Small intestine (tissue), 7 donors: ENCODE results near the gene CHI3L2. TPM values are rescaled to one million over a fixed set of nuclear protein-coding genes. Genes with fewer than 3 reads are reported as not detected.
A peak's percentile ranks its signal among the peaks of the same experiment; 100 is the strongest.

Experiments
- DNase-seq, 2 donors: peaks; one replicate each; pipeline versions ENCODE4 v3.0.0 to v3.0.0-alpha.2; 2013
- FAIRE-seq: peaks from 2 replicates; lab custom pipeline; 2012; peaks lifted over from hg19 to GRCh38; lab: Jason Lieb, UNC
- H3K27ac ChIP-seq, 3 donors: one replicate each; pipeline ENCODE4 v1.5.1; 2013; ENCODE audit warnings: low read length in 2 of 3, mild to moderate bottlenecking in 2 of 3, control low read depth in 1 of 3, inconsistent platforms in 1 of 3, low read depth in 1 of 3, moderate library complexity in 1 of 3
- H3K27me3 ChIP-seq, 3 donors: one replicate each; pipeline ENCODE4 v1.6.1; 2013; ENCODE audit warnings: low read length in 3 of 3, inconsistent platforms in 1 of 3; ENCODE audit not compliant: control insufficient read depth in 3 of 3, insufficient read depth in 3 of 3
- H3K36me3 ChIP-seq, 3 donors: one replicate each; pipeline ENCODE4 v1.6.1; 2013; ENCODE audit warnings: low read length in 3 of 3, inconsistent platforms in 1 of 3, low read depth in 1 of 3, mild to moderate bottlenecking in 1 of 3, moderate library complexity in 1 of 3; ENCODE audit not compliant: control insufficient read depth in 3 of 3, insufficient read depth in 2 of 3
- H3K4me1 ChIP-seq, 3 donors: one replicate each; pipeline ENCODE4 v1.6.1; 2013; ENCODE audit warnings: low read length in 2 of 3, inconsistent platforms in 1 of 3, low read depth in 1 of 3, mild to moderate bottlenecking in 1 of 3, moderate library complexity in 1 of 3; ENCODE audit not compliant: control insufficient read depth in 3 of 3, insufficient read depth in 2 of 3
- H3K4me3 ChIP-seq, 3 donors: one replicate each; pipeline ENCODE4 v1.5.1; 2013; ENCODE audit warnings: low read length in 3 of 3, control low read depth in 1 of 3, inconsistent platforms in 1 of 3, low read depth in 1 of 3, mild to moderate bottlenecking in 1 of 3, moderate library complexity in 1 of 3
- H3K9me3 ChIP-seq, 2 donors: one replicate each; pipeline ENCODE4 v1.6.1; 2013; ENCODE audit warnings: low read depth in 1 of 2, low read length in 1 of 2; ENCODE audit not compliant: control insufficient read depth in 2 of 2, insufficient read depth in 1 of 2
- WGBS, 3 donors: extraction: QIAGEN DNeasy Blood & Tissue Kit; methylation state at CpG; one replicate each; pipeline ENCODE4 v1.1.7; 2013; 5-methylcytosine and 5-hydroxymethylcytosine counted together
- polyA plus RNA-seq, 4 donors: library from polyadenylated mRNA; stranded (reverse) in 3 of 4; unstranded in 1 of 4; fragments of 200-250 nt in 3 of 4; fragments of 120-200 nt in 1 of 4; gene quantifications; one replicate each; pipeline versions ENCODE4 v1.2.1 to v1.2.3, GENCODE V29; 2013
- donor health status: healthy with polysubstance abuse.
- donor health status: control.
- donor health status: control.
- donor health status: Bipolar disorder and iron deficiency.
- donor health status: healthy.

CHI3L2 gene
- polyA plus RNA-seq, 4 donors: 1.1 to 4.7 (median 1.9) TPM

GRCh38 chr1:111221276-111221632 lies 6.3 kb upstream of the CHI3L2 start:
- Histone ChIP-seq H3K27me3 (no peaks in the 10 kb centered on the region), H3K4me1 (peaks cover 0 to 13% (median 3%) of the 10 kb centered on the region in 3 donors), H3K4me3 (no peak overlapping the region), H3K36me3 (no peaks in the 10 kb centered on the region), H3K9me3 (no peaks in the 10 kb centered on the region), H3K27ac (peak overlapping the region in 2 of 3 donors; percentile 27 to 45)
- FAIRE-seq: no peak
- DNase-seq: no peak
- WGBS, 3 donors: 13 to 27% (median 23%) methylated on average over 2 of the region's 2 CpGs

DNA sequence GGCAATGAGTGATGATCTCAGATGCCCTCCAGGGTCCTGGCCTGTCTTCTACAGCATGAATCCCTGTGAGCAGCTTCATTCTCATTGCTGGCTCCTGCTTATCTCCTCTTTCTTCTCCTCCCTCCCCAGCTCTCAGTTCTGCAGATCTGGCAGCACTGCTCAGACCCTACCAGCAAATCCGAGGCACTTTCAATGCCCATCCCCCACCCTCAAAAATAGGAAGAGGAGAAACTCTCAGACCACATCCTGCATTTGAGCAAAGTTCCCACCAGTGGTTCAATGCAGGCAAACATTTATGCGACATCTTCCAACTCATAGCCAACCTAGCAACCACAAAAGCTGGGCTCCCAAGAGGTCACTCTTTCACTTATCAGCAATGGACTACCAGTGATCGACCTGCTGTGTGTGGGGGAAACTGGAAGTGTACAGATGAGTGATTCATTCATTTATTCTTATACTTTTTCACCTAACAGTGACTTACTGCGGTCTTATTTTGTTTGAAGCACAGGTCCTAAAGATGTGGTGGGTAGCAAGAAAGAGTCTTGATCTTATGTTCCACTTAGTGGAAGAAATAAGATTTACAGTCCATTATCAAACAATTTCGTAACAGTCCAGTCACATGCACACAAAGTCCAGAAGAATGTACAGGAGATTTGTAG lies 5.8 kb upstream of the CHI3L2 start:
- WGBS, 3 donors: 46 to 52% (median 51%) methylated on average over 4 to 5 of the region's 5 CpGs
- DNase-seq: peak; percentile 53 to 61

GRCh38 chr1:111222308-111223125 lies 5.0 kb upstream of the CHI3L2 start:
- no peaks in the 10 kb centered on the region for H3K27me3 ChIP-seq
- no peaks in the 10 kb centered on the region for H3K36me3 ChIP-seq
- no peak overlapping the region for H3K4me3 ChIP-seq
- DNase-seq (peak; percentile 73 to 81), FAIRE-seq (no peak)
- no peaks in the 10 kb centered on the region for H3K9me3 ChIP-seq
- peaks cover 0 to 6% (median 3%) of the 10 kb centered on the region in 3 donors for H3K4me1 ChIP-seq
- peak overlapping the region in 2 of 3 donors; percentile 34 to 53 for H3K27ac ChIP-seq
- 18 to 23% (median 22%) methylated on average over 10 of the region's 10 CpGs for WGBS, 3 donors

More for the DNA sequence above, 5.8 kb upstream of the CHI3L2 start:
- Histone ChIP-seq H3K27me3 (no peaks in the 10 kb centered on the region), H3K4me3 (no peak overlapping the region), H3K9me3 (no peaks in the 10 kb centered on the region), H3K27ac (peak overlapping the region; percentile 9 to 53 (median 45)), H3K4me1 (peaks cover 0 to 8% (median 3%) of the 10 kb centered on the region in 3 donors), H3K36me3 (no peaks in the 10 kb centered on the region)
- FAIRE-seq: no peak

GRCh38 chr1:111223126-111223685 lies 4.3 kb upstream of the CHI3L2 start:
- DNase-seq (no peak), FAIRE-seq (no peak)
- H3K4me3 ChIP-seq: no peak overlapping the region
- H3K27ac ChIP-seq: peak overlapping the region in 1 of 3 donors; percentile 34
- peaks cover 0 to 6% (median 3%) of the 10 kb centered on the region in 3 donors for H3K4me1 ChIP-seq
- H3K27me3 ChIP-seq: no peaks in the 10 kb centered on the region
- no peaks in the 10 kb centered on the region for H3K9me3 ChIP-seq
- 51 to 68% (median 65%) methylated on average over 6 of the region's 6 CpGs for WGBS, 3 donors
- no peaks in the 10 kb centered on the region for H3K36me3 ChIP-seq

DNA sequence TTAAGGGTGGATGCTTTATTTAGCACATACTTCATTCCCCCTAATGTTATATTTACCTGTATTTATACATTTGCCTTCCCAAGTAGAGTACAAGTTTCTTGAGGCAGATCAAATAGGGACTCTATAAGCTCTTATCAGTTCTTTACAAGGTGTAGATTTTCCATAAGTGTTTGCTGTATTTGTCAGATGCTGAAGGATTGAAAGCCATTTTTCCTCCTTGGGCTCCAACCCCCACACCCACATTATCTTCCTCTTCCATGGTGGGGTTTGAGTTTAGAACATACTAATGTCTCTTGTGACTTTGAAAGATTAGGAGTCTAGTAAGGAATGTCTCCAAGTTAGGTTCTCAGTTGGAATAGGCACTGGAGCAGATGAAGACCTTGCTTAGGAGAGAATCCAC lies 2.4 kb upstream of the CHI3L2 start:
- no peaks in the 10 kb centered on the region for H3K27me3 ChIP-seq
- no peak for FAIRE-seq

DNA sequence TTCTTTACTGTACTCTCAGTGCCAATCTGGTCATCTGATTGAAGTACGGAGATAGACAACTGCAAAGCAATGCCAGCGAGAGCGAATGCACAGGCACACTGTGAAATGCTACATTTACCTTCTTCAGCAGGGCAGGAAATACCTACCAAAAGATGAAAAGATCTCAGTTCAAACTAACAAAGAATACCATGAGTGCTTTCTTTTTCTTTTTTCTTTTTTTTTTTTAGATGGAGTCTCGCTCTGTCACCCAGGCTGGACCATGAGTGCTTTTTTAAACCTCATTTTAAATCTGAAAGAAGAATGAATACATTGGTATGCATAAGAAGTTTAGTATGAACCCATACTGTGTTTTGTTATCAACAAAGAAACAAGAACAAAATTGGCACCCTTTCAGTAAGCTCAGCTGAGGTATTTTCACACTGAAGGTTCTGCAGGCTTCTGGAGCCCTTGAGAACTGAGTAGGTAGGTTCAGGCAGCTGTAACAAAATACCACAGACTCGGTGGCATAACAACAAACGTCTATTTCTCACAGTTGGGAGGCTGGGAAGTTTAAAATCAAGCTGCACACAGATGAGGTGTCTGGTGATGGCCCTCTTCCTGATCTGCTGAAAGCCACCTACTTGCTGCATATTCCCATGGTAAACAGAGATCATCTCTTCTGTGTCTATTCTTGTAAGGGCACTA lies 1.7 kb upstream of the CHI3L2 start:
- H3K4me3 ChIP-seq: no peak overlapping the region
- peak overlapping the region in 1 of 3 donors; percentile 57 for H3K27ac ChIP-seq
- no peaks in the 10 kb centered on the region for H3K36me3 ChIP-seq
- WGBS, 3 donors: 52 to 59% (median 57%) methylated on average over 6 of the region's 6 CpGs
- H3K9me3 ChIP-seq: no peaks in the 10 kb centered on the region
- DNase-seq (no peak), FAIRE-seq (no peak)
- no peaks in the 10 kb centered on the region for H3K27me3 ChIP-seq
- H3K4me1 ChIP-seq: peaks cover 0 to 6% (median 3%) of the 10 kb centered on the region in 3 donors

More for the DNA sequence above, 2.4 kb upstream of the CHI3L2 start:
- Histone ChIP-seq H3K36me3 (no peaks in the 10 kb centered on the region), H3K4me1 (peaks cover 0 to 6% (median 3%) of the 10 kb centered on the region in 3 donors), H3K9me3 (no peaks in the 10 kb centered on the region), H3K27ac (no peak overlapping the region), H3K4me3 (no peak overlapping the region)
- no peak for DNase-seq

DNA sequence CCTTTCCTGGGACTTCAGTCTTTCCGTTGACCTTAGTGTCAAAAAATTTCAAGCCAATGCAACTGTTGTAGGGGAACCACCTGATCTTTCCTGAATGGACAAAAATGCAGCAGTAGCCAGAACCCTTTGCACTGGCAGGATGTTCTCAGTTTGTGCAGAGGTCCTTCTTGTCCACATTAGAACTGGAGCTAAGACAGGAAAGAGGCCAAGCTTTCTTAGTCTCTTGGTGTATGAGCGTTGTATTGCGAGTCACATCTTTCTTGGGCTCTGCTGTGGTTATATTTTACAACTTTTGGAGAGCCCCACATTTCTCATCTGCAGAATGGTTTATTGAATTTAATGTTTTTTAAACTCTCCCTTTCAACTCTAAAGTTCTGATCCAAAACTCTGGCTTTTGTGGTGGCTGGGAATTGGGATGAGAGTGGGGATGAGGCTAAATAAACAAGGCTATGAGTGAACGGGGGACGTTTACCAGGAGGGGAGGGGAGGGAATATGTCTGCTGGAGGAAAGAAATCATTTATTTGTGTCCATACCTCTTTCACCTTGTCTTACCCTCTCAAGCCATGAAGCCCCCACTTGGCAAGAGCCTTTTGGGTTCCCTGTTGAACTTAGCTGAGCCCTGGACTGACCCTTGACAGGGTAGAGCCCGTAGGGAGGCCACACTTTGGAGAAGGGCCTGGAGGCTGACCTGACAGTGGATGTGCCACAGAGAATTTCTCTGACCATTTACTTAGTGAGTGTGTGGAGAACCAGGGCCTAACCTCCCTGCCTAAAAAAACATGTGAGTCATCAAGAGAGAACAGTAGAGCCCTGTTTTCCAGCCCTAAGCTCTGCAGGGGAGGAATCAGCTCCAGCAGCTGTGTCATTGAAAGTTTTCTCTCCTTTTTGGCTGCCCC lies 586 bp downstream of the CHI3L2 start:
- Histone ChIP-seq H3K36me3 (no peaks in the 10 kb centered on the region), H3K27ac (no peak overlapping the region), H3K4me1 (no peaks in the 10 kb centered on the region), H3K4me3 (no peak overlapping the region), H3K9me3 (no peaks in the 10 kb centered on the region), H3K27me3 (no peaks in the 10 kb centered on the region)
- 76 to 81% (median 77%) methylated on average over 6 of the region's 6 CpGs for WGBS, 3 donors
- DNase-seq: no peak
- no peak for FAIRE-seq
